HepG2 (cell line): ENCODE measurements around the gene CGREF1. TPM values are rescaled to one million over a fixed set of nuclear protein-coding genes. Genes with fewer than 3 reads are reported as not detected.

Source experiments
- AKNA ChIP-seq: sonication (generic); formaldehyde crosslinking; IDR thresholded peaks from 2 replicates; pipeline ENCODE4 v1.4.0; 2020; ENCODE audit warnings: missing genetic modification reagents, borderline replicate concordance
- DRAP1 ChIP-seq: IDR thresholded peaks from 2 replicates; pipeline ENCODE4 v1.6.1; 2016; ENCODE audit warnings: missing genetic modification reagents, missing compliant biosample characterization
- EED ChIP-seq: sonication (generic); formaldehyde crosslinking; IDR thresholded peaks from 2 replicates; pipeline ENCODE4 v1.5.0; 2020; ENCODE audit warnings: mild to moderate bottlenecking, missing genetic modification reagents
- FUBP1 ChIP-seq: sonication (generic); formaldehyde crosslinking; IDR thresholded peaks from 2 replicates; pipeline ENCODE4 v1.5.1; 2020; ENCODE audit warnings: missing genetic modification reagents, mild to moderate bottlenecking, borderline replicate concordance
- JUNB ChIP-seq: sonication (generic); formaldehyde crosslinking; IDR thresholded peaks from 2 replicates; pipeline ENCODE4 v1.8.0; 2022; ENCODE audit warnings: missing genetic modification reagents, mild to moderate bottlenecking, borderline replicate concordance
- SMAD9 ChIP-seq: sonication (generic); formaldehyde crosslinking; IDR thresholded peaks from 2 replicates; pipeline ENCODE4 v1.5.1; 2020; ENCODE audit warnings: mild to moderate bottlenecking, missing genetic modification reagents
- SMC3 ChIP-seq: IDR thresholded peaks from 2 replicates; pipeline ENCODE4 v1.6.1; 2011; ENCODE audit warnings: low read length, improper control_type of control experiment
- THAP11 ChIP-seq: IDR thresholded peaks from 2 replicates; pipeline ENCODE4 v1.6.1; 2016; ENCODE audit warnings: missing biosample characterization, missing genetic modification reagents
- ZBTB33 ChIP-seq: sonication (generic); formaldehyde crosslinking; IDR thresholded peaks from 2 replicates; pipeline ENCODE4 v1.4.0; 2020; ENCODE audit warnings: missing genetic modification reagents
- ZHX1 ChIP-seq: sonication (generic); formaldehyde crosslinking; IDR thresholded peaks from 2 replicates; pipeline ENCODE4 v1.8.1; 2022; ENCODE audit warnings: low read depth, mild to moderate bottlenecking, missing genetic modification reagents
- ZNF251 ChIP-seq: sonication (generic); formaldehyde crosslinking; IDR thresholded peaks from 2 replicates; pipeline ENCODE4 v1.9.0; 2021; ENCODE audit warnings: mild to moderate bottlenecking, missing genetic modification reagents
- ZNF3 ChIP-seq: IDR thresholded peaks from 2 replicates; pipeline ENCODE4 v1.7.0; 2017; ENCODE audit warnings: inconsistent platforms
- ZNF589 ChIP-seq: sonication (generic); formaldehyde crosslinking; conservative IDR thresholded peaks from 2 replicates; pipeline ENCODE4 v1.8.0; 2022; ENCODE audit warnings: mild to moderate bottlenecking, moderate library complexity, missing genetic modification reagents
- ZNF709 ChIP-seq: sonication (generic); formaldehyde crosslinking; IDR thresholded peaks from 2 replicates; pipeline ENCODE4 v1.5.0; 2020; ENCODE audit warnings: mild to moderate bottlenecking, missing genetic modification reagents
- ZNF777 ChIP-seq: sonication (generic); formaldehyde crosslinking; IDR thresholded peaks from 2 replicates; pipeline ENCODE4 v1.4.0; 2020; ENCODE audit warnings: missing genetic modification reagents
- ZSCAN22 ChIP-seq: sonication (generic); formaldehyde crosslinking; IDR thresholded peaks from 2 replicates; pipeline ENCODE4 v1.4.0; 2020; ENCODE audit warnings: mild to moderate bottlenecking, missing genetic modification reagents
- polyA plus RNA-seq, 8 experiments: library from polyadenylated mRNA; depleted of rRNA in 3 of 8; stranded (reverse) in 7 of 8; unstranded in 1 of 8; fragments of >200 nt; fragmentation: Illumina TruSeq in 4 of 8; extraction: Trizol in 4 of 8; gene quantifications; 2 replicates each; pipeline versions ENCODE4 v1.2.1 to v1.2.3, GENCODE V29; 2011 to 2016; ENCODE audit warnings: low read depth in 4 of 8, missing spikeins in 1 of 8, mixed read lengths in 1 of 8; ENCODE audit not compliant: insufficient read depth in 1 of 8
- total RNA-seq, 5 experiments: library from RNA; depleted of rRNA; stranded (reverse); fragments of >200 nt; fragmentation: Illumina TruSeq; extraction: Trizol; gene quantifications; 2 replicates each; pipeline ENCODE4 v1.2.3, GENCODE V29; 2016; ENCODE audit warnings: low read depth in 1 of 5

CGREF1 gene
- total and polyA plus RNA-seq, 2 of the 13 experiments (the other 11 are each of a cell fraction or from before 2014, with no cell fraction given): 13.9 to 23.4 TPM

GRCh38 chr2:27123302-27124150, 4.6 kb upstream of the CGREF1 start, which contains the start of gene ABHD1 (continued):
- TF ChIP-seq ZHX1 (CRISPR knock-in tag): peak; percentile 92
- TF ChIP-seq ZNF3 (CRISPR knock-in tag): no peak
- TF ChIP-seq ZNF777 (CRISPR knock-in tag): peak; percentile 60; the same call in 1 of the 2 replicates
- TF ChIP-seq ZBTB33 (CRISPR knock-in tag): peak; percentile 6; the same call in 1 of the 2 replicates
- TF ChIP-seq ZNF589 (CRISPR knock-in tag): 0 out of 2 replicates have a peak, but pooled peaks have one; percentile 51
- TF ChIP-seq DRAP1 (CRISPR knock-in tag): peak; percentile 51; the same call in 1 of the 2 replicates
- TF ChIP-seq SMAD9: peak; percentile 25; the same call in 1 of the 2 replicates
- peak; percentile 20; the same call in 1 of the 2 replicates for TF ChIP-seq EED (CRISPR knock-in tag)
- TF ChIP-seq ZSCAN22 (CRISPR knock-in tag): 0 out of 2 replicates have a peak, but pooled peaks have one; percentile 61
- peak; percentile 61 for TF ChIP-seq THAP11
- no peak for TF ChIP-seq ZNF251 (CRISPR knock-in tag)
- TF ChIP-seq SMC3: peak; percentile 21
- no peak for TF ChIP-seq ZNF709 (CRISPR knock-in tag)
- TF ChIP-seq FUBP1 (CRISPR knock-in tag): 0 out of 2 replicates have a peak, but pooled peaks have one; percentile 74
- TF ChIP-seq JUNB (CRISPR knock-in tag): no peak
- TF ChIP-seq AKNA (CRISPR knock-in tag): no peak
